T-helper 2 cell (primary cell): ENCODE measurements around the gene MEX3C.

Source experiments
- DNase-seq, 5 experiments: peaks; one replicate each; pipeline versions ENCODE4 v3.0.0 to v3.0.0-alpha.2; 2012 to 2022

MEX3C gene

DNA sequence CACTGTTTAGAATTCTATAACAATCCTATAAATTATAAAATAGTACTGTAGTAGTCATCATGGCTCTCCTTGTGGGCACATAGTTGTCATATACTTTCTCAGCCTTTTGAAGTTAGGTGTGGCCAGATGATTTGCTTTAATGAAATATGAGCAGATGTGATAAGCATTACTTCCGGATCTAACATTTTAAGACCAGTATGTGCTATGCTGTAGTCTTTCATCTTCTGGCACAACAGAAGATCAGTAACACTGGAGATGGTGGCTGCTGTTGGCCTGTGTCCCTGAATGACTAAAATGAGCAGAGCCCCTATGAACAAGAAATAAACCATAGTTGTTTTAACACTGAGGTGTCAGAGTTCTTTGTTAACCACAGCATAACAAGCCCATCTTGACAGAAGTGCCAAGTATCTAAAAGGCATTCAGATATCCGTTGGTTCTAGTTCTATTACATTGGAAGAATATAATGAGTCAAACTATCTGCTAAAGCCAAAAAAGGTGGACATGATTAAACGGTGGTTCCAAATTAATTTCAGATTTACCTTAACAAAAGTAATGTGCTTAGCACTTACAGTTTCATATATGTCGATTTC lies 6.3 kb downstream of the MEX3C start:
- DNase-seq, result peak in 2 of 5 experiments; percentile 54 to 85

DNA sequence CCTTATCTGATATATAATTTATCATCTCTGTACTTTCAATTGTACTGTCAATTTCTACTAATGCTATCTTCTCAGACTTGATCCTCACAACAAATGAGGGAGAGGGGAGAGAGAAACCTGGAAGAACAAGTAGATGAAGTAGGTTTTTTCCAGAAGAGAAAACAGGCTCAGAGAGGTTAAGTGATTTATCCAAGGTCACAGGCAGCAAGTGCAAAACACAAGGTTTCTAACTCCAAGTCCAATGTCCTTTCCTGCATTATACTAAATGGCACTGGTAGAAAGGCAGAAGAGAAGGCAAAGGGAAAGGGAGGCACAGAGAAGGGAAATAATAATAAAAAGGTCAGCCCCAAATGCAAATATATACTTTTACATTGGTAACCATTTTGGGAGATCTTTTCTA lies 7.5 kb downstream of the MEX3C start:
- DNase-seq, result no peak

DNA sequence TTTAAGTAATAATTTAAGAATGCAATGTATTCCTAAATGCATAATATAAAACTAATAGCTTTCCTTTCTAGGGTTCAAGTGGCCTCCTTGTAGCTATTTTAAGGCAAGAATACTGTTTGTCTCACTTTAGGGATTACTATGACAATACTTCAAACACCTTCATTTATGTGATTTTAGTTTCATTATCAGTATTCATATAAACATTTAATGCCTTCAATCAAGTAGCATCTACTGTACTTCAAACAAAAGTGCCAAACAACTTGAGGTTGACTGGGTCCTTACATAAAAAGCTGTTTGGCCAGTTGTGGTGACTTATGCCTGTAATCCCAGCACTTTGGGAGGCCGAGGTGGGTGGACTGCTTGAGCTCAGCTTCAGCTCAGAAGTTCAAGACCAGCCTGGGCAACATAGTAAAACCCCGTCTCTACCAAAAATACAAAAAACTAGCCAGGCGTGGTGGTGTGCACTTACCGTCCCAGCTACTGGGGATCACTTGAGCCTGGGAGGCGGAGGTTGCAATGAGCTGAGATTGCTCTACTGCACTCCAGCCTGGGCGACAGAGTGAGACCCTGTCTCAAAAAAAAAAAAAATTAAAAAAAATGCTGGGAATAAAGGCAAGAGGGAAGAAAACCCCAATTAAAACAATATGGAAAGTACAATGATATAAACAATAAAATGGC lies 9.3 kb downstream of the MEX3C start:
- DNase-seq, result no peak

DNA sequence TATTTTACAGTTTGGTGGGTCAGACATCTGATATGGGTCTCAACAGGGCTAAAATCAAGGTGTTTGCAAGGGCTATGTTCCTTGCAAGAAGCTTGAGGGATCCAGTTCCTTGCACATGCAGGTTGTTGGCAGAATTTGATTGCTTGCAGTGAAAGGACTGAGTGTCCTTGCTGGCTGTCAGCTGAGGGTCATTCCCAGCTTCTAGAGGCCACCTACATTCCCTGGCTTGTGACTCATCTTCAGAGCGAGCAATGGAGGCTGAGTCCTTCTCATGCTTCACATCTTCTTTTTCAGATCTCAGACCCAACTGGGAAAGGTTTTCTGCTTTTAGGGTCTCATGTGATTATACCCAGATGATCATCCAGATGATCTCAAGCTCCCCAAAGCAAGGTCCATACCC lies 12.4 kb downstream of the MEX3C start:
- DNase-seq, result no peak

DNA sequence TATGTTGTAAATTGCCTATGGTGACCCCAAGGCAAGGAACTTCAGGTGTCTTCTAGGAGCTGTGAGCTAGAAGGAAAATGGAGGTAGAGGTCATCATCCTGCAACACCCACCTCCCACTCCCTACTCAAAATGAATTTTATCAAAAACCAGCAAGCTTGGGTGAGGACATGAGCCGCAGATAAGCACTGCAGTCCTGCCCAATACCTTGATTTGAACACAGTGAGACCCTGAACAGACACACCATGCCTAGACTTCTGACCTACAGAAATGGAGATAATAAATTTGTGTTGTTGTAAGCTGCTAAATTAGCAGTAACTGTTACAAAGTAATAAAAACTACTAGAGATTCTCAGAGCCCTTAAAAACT lies 13.4 kb downstream of the MEX3C start:
- no peak for DNase-seq

DNA sequence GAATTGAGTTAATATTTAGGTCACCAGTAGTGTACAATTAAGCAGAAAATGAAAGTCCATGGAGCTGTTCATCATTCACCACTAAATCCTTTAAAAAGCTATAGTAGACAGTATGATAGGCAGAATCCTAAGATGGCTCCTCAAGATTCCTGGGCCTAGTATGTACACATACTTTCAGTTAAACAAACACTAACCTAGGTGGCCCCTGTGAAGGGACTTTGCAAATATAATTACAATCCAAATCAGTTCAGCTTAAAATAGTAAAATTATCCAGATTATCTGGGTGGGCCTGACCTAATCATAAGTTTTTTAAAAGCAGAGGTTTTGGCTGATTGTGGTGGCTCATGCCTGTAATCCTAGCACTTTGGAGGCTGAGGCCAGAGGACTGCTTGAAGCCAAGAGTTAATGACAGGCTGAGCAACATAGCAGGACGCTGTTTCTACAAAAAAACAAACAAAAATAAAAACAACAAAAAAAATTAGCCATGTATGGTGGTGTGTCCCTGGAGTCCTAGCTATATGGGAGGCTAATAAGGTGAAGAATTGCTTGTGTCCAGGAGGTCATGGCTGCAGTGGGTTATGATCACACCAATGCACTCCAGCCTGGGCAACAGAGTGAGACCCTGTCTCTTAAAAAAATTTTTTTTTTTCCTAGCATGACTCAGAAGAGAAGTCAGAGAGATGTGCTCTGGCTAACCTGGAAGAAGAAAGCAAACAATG lies 13.9 kb downstream of the MEX3C start:
- DNase-seq, result no peak

DNA sequence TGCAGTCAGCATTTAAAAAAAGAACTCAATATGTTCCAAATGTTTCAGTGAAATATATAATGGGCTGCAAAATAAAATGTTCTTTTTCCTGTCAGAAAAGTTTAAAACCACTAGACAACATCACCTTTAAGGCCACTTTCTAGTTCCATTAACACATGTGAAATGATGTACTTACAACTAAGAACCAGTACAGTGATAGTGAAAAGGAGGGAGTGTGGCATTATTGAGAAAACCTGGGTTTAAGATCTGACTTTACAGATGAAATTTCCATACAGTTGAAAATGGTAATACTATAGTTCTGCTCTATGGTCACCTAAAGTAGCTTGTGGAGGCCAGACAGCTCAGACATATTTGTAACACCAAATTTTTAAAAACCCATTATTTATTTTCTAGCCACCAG lies 14.7 kb downstream of the MEX3C start:
- no peak for DNase-seq

DNA sequence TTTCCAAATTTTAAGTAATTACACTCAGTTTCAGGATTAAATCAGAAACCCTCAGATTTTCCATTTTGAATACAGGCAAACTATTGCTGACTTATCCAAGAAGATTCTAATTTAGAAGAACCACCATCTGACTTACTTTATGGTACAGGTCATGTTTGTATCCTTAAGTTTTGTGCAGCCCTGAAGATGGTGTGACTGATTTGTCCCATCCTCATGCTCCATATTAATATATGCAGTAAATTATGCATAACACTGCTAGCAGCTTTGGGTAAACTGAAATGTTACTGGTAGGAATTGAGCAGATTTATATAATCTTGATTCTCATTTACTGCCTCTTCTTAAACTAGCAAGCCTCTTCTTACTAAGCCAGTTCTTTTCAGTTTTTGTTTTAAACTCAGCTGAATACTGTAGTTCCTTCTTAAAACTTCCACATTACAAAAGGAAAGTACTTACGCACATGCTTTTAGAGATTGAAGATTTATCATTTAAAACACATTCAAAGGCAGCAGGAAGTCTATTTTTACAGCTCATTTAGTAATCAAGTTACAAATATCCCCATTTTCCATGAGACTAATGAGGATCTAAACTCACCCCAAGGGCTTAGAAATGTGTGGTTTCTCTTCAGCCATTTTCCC lies 25.7 kb downstream of the MEX3C start:
- DNase-seq, result no peak

DNA sequence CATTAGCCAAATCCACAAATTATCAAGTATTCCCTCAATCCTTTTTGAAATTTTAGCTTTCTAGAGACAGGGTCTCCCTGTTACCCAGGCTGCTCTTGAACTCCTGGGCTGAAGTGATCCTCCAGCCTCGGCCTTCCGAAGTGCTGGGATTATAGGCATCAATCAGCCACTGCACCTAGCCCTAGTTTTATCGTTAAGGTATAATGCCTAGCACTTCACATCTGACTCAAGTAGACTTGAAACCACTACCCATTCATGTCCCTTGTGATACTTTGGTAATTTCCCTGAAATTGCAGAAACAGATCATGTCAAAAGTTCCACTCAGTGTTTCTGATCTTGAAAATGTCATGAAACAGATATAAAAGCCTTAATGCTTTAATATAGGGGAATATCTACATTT lies 26.3 kb downstream of the MEX3C start:
- peak in 1 of 5 experiments; percentile 36 for DNase-seq

DNA sequence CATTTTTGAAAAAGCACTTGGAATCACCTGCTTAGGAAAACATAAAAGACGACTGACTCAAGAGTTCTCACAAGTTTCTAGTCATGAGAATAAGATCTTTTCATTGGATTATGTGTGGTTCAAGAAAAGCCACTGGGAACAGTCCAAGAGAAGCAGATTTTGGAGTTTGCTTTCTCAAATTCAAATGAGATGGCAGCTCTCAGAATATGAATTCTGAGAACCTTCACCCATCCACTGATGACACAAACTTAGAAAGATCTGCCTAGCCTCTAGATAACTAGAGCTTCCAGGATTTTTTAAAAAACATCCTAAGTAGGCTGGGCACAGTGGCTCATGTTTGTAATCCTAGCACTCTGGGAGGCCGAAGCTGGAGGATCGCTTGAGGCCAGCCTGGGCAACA lies 26.8 kb downstream of the MEX3C start:
- no peak for DNase-seq

DNA sequence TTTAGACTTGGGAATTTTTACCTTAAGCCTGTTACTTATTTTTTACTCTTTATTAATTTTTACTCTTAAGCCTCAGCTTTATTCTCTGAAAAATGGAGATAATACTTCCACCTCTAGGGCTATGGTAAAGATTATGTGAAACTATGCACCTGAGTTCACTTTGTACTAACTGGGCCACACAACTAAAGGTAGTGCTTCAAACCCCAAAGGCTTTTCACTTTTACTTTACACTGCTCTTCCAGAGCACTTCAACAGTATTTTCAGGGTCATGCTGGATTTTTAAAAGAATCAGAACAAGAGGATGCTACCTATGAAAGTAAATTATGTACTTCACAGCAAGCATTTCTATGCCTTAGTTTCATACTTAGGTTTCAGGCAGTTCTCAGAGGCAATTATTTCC lies 27.8 kb downstream of the MEX3C start:
- no peak for DNase-seq

DNA sequence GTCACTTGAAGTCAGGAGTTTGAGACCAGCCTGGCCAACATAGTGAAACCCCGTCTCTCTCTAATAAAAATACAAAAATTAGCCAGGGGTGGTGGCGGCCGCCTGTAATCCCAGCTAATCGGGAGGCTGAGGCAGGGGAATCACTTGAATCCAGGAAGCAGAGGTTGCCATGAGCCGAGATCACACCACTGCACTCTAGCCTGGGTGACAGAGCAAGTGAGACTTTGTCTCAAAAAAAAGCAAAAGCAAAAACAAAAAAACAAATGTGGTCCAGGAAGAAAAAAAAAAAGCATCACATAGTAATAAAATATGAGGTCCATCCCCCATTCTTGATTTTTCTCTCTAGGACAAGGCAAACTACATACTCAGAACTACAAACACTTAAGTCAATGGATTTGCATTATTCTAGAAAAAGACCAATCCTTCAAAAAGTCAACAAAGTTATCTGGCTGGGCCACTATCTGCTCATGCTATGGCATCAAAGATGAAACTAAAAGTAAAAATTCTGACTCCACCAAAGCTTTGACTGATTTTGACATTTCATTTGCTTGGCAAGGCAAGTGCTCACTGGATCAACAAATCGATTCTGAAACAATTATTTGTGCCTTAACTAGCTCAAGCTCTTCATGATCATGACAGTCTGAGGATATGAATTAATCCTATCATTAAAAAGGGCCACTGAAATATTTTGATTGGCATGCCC lies 28.4 kb downstream of the MEX3C start:
- peak in 1 of 5 experiments; percentile 64 for DNase-seq

DNA sequence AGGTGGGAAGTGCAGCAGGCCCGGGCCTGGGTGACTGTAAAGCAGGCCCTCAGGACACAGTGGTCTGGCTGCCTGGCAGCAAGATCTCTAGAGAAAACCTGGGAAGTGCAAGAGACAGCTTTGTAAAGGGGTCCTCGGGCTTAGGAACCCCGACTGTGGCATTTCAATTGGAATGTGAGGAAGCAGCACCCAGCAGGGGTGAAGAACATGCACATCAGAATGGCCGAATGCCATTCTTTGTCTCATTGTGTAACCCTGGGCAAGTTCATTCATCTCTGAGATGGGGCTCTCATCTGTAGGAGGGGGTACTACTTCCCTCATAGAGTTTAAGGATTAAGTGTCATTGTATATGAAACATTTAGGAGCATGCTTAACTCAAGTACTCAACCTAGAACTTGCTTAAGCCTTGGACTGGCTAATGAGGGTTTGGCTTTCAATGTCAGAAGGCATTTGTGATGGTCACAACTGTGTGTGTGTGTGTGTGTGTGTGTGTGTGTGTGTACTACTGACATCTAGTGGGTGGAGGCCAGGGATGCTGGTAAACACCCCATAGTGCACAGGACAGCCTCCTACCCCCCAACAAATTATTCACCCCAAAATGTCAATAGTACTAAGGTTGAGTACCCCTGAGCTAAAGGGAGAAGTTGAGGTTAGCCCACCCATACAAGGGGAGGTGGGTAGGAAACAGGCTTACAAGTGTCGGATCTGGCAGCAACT lies 29.3 kb downstream of the MEX3C start:
- DNase-seq, result peak in 1 of 5 experiments; percentile 42

DNA sequence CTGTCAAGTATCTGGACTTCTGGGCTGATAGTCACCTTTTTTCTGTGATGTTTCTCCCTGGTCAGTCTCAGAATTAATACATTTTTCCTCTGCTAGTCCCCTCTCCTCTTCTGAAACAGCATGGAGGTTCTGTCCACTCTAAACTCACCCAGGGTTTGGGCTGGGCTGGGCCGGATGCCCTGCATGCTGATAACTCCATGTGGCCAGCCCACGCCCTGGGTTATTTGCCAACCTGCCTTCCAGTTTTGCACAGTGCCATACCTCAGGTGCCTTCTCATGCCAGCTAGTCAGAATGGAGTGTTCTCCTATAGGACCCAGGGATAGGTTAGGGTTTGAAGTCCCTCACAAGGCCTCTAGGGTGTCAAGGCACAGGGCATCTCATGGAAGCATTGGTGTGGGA lies 32.2 kb downstream of the MEX3C start:
- DNase-seq, result no peak

DNA sequence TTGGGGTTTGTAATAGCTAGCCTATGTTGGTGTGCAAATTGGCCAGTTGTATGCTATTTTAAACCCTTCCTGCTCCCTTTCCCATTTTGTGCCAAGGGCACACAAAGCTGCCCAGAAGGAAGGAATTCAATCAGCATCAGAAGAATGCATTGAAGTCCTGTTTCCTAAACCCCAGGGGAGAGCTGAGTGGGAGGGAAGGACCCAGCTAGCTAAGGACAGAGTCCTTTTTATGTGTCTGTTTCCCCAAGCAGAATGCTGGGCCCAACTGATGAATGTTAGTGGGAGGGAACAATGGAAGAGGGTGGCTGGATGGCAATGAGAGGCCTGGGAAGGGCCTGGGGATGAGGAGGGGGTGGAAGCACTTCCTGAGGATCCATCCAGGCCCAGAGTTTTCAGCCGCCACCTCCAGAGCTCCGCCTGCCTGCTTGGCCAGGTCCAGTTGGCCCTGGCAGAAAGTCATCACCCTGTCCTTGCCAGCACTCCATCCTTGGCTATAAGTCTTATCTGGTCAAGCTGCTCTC lies 32.7 kb downstream of the MEX3C start:
- no peak for DNase-seq

DNA sequence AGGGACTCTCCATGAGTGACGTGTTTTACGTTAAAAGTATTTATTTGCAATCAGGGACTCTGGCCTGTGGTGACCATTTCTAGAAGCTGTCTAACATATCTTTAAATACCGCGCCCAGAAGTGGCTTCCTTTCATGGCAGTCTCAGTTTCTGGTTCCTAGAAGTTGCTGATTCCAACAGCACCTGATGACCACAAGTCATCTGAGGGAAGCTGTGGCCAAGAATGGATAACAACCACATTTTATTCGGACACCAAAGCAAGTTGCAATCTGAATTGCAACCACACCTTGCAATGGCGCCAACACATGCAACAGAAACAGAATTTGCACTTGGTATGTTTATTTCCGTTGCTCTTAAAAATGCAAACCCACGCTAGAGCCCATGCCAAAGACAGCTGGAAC lies 33.1 kb downstream of the MEX3C start:
- no peak for DNase-seq

DNA sequence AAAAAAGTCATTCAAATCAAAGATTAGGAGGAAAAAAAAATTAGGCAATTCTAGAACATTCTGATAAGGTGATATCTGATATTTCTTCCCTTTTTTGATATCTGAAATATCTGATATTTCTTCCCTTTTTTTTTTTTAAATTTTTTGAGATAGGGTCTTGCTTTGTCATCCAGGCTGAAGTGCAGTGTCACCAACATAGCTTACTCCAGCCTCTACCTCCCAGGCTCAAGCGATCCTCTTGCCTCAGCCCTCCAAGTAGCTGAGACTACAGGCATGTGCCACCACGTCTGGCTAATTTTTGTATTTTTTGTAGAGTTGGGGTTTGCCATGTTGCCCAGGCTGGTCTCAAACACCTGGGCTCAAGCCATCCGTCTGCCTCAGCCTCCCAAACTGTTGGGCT lies 33.9 kb downstream of the MEX3C start:
- DNase-seq, result no peak

DNA sequence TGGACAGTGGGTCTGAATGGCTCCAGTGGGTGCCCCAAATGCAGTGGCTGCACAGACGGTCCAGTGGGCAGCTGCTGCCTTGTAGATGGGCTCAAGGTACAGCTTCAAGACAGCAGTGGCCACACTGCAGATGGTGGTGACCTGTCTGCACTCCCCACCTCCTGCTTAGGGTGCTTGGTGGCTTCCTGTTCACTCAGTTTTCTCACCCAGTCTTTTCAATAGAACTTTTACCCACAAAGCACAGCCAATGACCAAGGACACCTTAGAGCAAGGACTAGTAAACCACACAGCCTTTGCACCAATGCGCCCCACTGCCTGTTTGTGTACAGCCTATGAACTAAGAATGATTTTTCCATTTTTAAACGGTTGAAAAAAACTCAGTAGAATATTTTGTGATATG lies 34.9 kb downstream of the MEX3C start:
- DNase-seq, result peak in 1 of 5 experiments; percentile 72

DNA sequence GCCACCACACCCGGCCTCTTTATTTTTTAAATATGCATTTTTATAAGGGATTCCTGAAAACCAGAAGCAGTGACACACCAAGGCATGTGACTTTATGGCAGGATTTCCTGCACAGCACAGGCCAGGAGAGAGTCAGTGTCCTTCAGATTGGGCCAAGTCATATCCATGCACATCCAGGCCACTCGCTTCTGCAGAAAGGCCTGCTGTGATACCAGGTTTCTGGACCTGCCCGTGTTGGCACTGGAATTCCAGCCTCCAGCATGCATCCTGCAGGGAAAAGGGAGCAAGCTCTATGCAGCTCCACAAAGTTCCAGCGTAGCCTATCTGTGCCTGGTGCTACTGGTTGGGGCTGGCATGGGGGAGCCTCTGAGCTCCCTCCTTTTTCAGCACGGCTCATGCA lies 36.8 kb downstream of the MEX3C start:
- no peak for DNase-seq

DNA sequence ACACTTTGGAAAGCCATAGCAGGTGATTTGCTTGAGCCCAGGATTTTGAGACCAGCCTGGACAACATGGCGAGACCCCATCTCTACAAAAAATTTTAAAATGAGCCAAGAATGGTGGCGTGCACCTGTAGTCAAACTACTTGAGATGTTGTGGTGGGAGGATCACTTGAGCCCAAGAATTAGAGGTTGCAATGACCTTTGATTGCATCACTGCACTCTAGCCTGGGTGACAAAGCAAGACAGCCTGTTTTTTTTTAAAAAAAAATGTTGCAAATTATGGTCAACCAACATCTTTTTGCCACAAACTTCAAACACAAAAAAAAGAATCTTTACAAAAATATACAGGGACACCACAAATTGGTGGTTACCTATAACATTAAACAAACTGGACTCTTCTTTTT lies 40.3 kb downstream of the MEX3C start:
- DNase-seq, result no peak

DNA sequence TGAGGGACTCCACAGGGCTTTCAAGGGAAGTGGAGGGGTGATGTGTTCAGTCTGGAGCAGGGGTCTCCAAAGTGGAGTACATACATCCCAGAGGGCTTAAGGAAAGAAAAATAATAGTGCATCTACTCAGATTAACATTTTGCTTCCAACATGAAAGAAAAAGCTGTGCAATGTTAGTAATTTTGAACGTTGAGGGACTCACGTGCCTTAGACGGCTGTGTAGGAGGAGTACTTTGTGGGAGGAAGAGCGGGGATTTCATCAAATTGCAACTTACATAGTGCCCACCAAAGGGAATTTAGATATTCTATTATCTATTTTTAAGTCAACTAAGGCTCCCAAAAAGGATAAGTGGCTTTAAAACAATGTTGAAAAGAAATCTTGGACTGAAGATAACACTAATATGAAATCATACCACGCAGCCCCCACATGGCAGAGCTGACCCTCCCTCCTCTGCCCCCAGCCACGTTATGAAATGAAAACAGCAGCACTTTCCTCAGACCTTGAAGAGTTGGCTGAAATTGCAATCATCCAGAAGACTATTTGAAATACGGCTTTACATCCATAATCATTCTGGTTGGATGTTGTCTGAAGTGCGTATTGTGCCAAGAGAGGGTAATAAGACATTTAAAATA lies 42.9 kb downstream of the MEX3C start:
- DNase-seq, result no peak
